IMR-90 (cell line): ENCODE data around the gene GAS7. TPM values are rescaled to one million over a fixed set of nuclear protein-coding genes. Genes with fewer than 3 reads are reported as not detected.

Experiments used
- ATAC-seq: fragments of 200-7000 bp; cut with Tn5 transposase; 2 replicates; pipeline ENCODE4 v1.9.1; 2020; ENCODE audit warnings: low read depth, mild to moderate bottlenecking, moderate library complexity
- BruUV-seq: library from RNA; stranded (reverse); fragments of 400-500 nt; replicated peaks from 2 replicates; lab custom pipeline; 2021; lab: Mats Ljungman, UMichigan
- CTCF ChIA-PET: fragments of 300-600 bp; formaldehyde crosslinking; extraction: SDS; loops from one replicate; lab custom pipeline; 2021; ENCODE audit warnings: antibody characterized with exemption; lab: Yijun Ruan, JAX
- POLR2A ChIA-PET: fragments of 300-600 bp; sonication (Branson Sonifier 250); formaldehyde crosslinking; loops from one replicate; lab custom pipeline; 2022; ENCODE audit warnings: antibody characterized with exemption; ENCODE audit not compliant: unreplicated experiment; lab: Charles Lee
- DNase-seq: peaks from one replicate; pipeline ENCODE4 v3.0.0; 2013
- H2AFZ ChIP-seq: replicated peaks from 2 replicates; pipeline ENCODE3; 2013; ENCODE audit warnings: low read length, mild to moderate bottlenecking; ENCODE audit not compliant: poor library complexity
- H2AK5ac ChIP-seq: 2 replicates; pipeline ENCODE4 v1.6.1; 2013; ENCODE audit warnings: low read depth, low read length, inconsistent platforms
- H2AK9ac ChIP-seq: replicated peaks from 2 replicates; pipeline ENCODE3; 2013; ENCODE audit warnings: mild to moderate bottlenecking, low read depth, low read length, moderate library complexity; ENCODE audit not compliant: poor library complexity
- H2BK120ac ChIP-seq: 2 replicates; pipeline ENCODE4 v1.6.1; 2013; ENCODE audit warnings: low read depth, low read length, inconsistent platforms
- H2BK15ac ChIP-seq: 3 replicates; pipeline ENCODE4 v1.6.1; 2013; ENCODE audit warnings: low read depth, low read length, inconsistent platforms
- H2BK20ac ChIP-seq: 2 replicates; pipeline ENCODE4 v1.6.1; 2013; ENCODE audit warnings: low read depth, mild to moderate bottlenecking, inconsistent platforms, low read length, moderate library complexity
- H2BK5ac ChIP-seq: 2 replicates; pipeline ENCODE4 v1.6.1; 2013; ENCODE audit warnings: mild to moderate bottlenecking, low read depth, low read length, inconsistent platforms; ENCODE audit not compliant: poor library complexity, severe bottlenecking
- H3K14ac ChIP-seq: replicated peaks from 2 replicates; pipeline ENCODE4 v1.6.1; 2013; ENCODE audit warnings: low read depth, low read length, inconsistent platforms
- H3K18ac ChIP-seq: 2 replicates; pipeline ENCODE4 v1.6.1; 2013; ENCODE audit warnings: low read depth, low read length, control low read depth
- H3K23ac ChIP-seq: 2 replicates; pipeline ENCODE4 v1.6.1; 2013; ENCODE audit warnings: low read depth, low read length, inconsistent platforms
- H3K27ac ChIP-seq: 2 replicates; pipeline ENCODE4 v1.5.1; 2013; ENCODE audit warnings: mild to moderate bottlenecking, control low read depth, low read length; ENCODE audit not compliant: insufficient read depth
- H3K27me3 ChIP-seq: 2 replicates; pipeline ENCODE4 v1.6.1; 2013; ENCODE audit warnings: low read length; ENCODE audit not compliant: control insufficient read depth, insufficient read depth
- H3K36me3 ChIP-seq: 2 replicates; pipeline ENCODE4 v1.6.1; 2013; ENCODE audit warnings: low read length, mixed read lengths; ENCODE audit not compliant: control insufficient read depth, insufficient read depth
- H3K4ac ChIP-seq: 2 replicates; pipeline ENCODE4 v1.6.1; 2013; ENCODE audit warnings: low read depth, low read length, inconsistent platforms
- H3K4me1 ChIP-seq: 2 replicates; pipeline ENCODE4 v1.6.1; 2013; ENCODE audit warnings: low read length, mixed read lengths; ENCODE audit not compliant: control insufficient read depth, insufficient read depth
- H3K4me2 ChIP-seq: 2 replicates; pipeline ENCODE4 v1.6.1; 2013; ENCODE audit warnings: low read depth, mild to moderate bottlenecking, control low read depth, low read length, moderate library complexity
- H3K4me3 ChIP-seq: 2 replicates; pipeline ENCODE4 v1.5.1; 2013; ENCODE audit warnings: low read depth, mild to moderate bottlenecking, control low read depth, low read length, moderate library complexity; ENCODE audit not compliant: insufficient read depth
- H3K56ac ChIP-seq: 2 replicates; pipeline ENCODE4 v1.6.1; 2013; ENCODE audit warnings: low read length, inconsistent platforms; ENCODE audit not compliant: insufficient read depth; ENCODE audit errors: extremely low read depth
- H3K79me1 ChIP-seq, 2 experiments: 2 replicates each; pipeline ENCODE4 v1.6.1; 2013; ENCODE audit warnings: low read length in 2 of 2, inconsistent platforms in 1 of 2, low read depth in 1 of 2
- H3K9ac ChIP-seq: 2 replicates; pipeline ENCODE4 v1.6.1; 2013; ENCODE audit warnings: low read depth, low read length, control low read depth
- H3K9me1 ChIP-seq: 2 replicates; pipeline ENCODE4 v1.6.1; 2013; ENCODE audit warnings: low read length, inconsistent platforms; ENCODE audit not compliant: insufficient read depth
- H3K9me3 ChIP-seq: 2 replicates; pipeline ENCODE4 v1.6.1; 2013; ENCODE audit warnings: low read length; ENCODE audit not compliant: control insufficient read depth, insufficient read depth
- H4K20me1 ChIP-seq: 2 replicates; pipeline ENCODE4 v1.6.1; 2013; ENCODE audit warnings: low read length, inconsistent platforms; ENCODE audit not compliant: insufficient read depth
- H4K5ac ChIP-seq: 2 replicates; pipeline ENCODE4 v1.6.1; 2013; ENCODE audit warnings: mild to moderate bottlenecking, low read depth, low read length, control low read depth
- H4K8ac ChIP-seq, 2 experiments: 2 replicates each; pipeline ENCODE4 v1.6.1; 2013; ENCODE audit warnings: low read depth in 2 of 2, low read length in 2 of 2, control low read depth in 1 of 2, inconsistent platforms in 1 of 2
- H4K91ac ChIP-seq: 2 replicates; pipeline ENCODE4 v1.6.1; 2013; ENCODE audit warnings: low read depth, low read length, inconsistent platforms; ENCODE audit not compliant: insufficient read depth
- BHLHE40 ChIP-seq: fragments of 150-350 bp; IDR thresholded peaks from 2 replicates; pipeline ENCODE4 v1.6.1; 2016; ENCODE audit warnings: mild to moderate bottlenecking, low read depth, low read length
- MAZ ChIP-seq: IDR thresholded peaks from 2 replicates; pipeline ENCODE4 v1.6.1; 2012; ENCODE audit warnings: low read depth, mild to moderate bottlenecking, low read length, improper control_type of control experiment, moderate library complexity, borderline replicate concordance
- SMC3 ChIP-seq: fragments of 150-350 bp; IDR thresholded peaks from 2 replicates; pipeline ENCODE4 v1.6.1; 2016; ENCODE audit warnings: low read depth, mild to moderate bottlenecking, antibody characterized with exemption, low read length, moderate library complexity
- WGBS, 2 experiments: methylation state at CpG; one replicate each; pipeline versions ENCODE4 v1.1.5 to v1.1.7; 2013; ENCODE audit warnings: missing lambda C conversion rate in 2 of 2; ENCODE audit not compliant: insufficient read length in 1 of 2; ENCODE audit errors: extremely low coverage in 2 of 2; 5-methylcytosine and 5-hydroxymethylcytosine counted together
- dilution Hi-C: fragments of 300-500 bp; cut with HindIII; formaldehyde crosslinking; loops from one replicate; pipeline ENCODE4 v1.14.3; 2018; ENCODE audit warnings: low sequenced_read_pairs; ENCODE audit not compliant: unreplicated experiment
- in situ Hi-C: fragments of 300-500 bp; cut with MboI; formaldehyde crosslinking; loops from 3 replicates; pipeline ENCODE4 v1.14.3; 2019; ENCODE audit warnings: low sequenced_read_pairs, inconsistent platforms, mixed read lengths
- intact Hi-C: fragments of 100-400 bp; cut with micrococcal nuclease; formaldehyde crosslinking; loops from 2 replicates; pipeline ENCODE4 v1.10.0; 2022
- polyA plus RNA-seq, 3 experiments: library from polyadenylated mRNA; depleted of rRNA; stranded (reverse); fragments of >200 nt; gene quantifications; 2 replicates each; pipeline ENCODE4 v1.2.3, GENCODE V29; 2012; ENCODE audit warnings: low replicate concordance in 1 of 3
- total RNA-seq: library from RNA; depleted of rRNA; stranded (reverse); fragments of >200 nt; gene quantifications from 2 replicates; pipeline ENCODE4 v1.2.3, GENCODE V29; 2012

The GAS7 gene
- total and polyA plus RNA-seq, 2 of the 4 experiments (the other 2 are of a cell fraction), result 4.6 to 5.0 TPM

- intact Hi-C loops (no loop called here), dilution Hi-C loops (no loop called here), in situ Hi-C loops (no loop called here)
- no peaks in the 10 kb centered on the region; the same call in 1 of the 2 replicates for H4K20me1 ChIP-seq
- H3K4me1 ChIP-seq, result no peaks in the 10 kb centered on the region; the same call in 1 of the 2 replicates
- ChIA-PET POLR2A (no interaction called here), CTCF (no interaction called here)
- no peak overlapping the region for H3K14ac ChIP-seq
- TF ChIP-seq MAZ (no peak), BHLHE40 (no peak), SMC3 (no peak)
- ATAC-seq (no peak), DNase-seq (peak; percentile 15)
- H3K4ac ChIP-seq, result no peak overlapping the region
- H3K36me3 ChIP-seq, result no peaks in the 10 kb centered on the region
- no CpG with 5 or more reads among the region's 11 CpGs for WGBS, 2 experiments
- no peak overlapping the region for H2BK20ac ChIP-seq
- H4K8ac ChIP-seq, result no peak overlapping the region
- no peak overlapping the region for H2AFZ ChIP-seq
- H2BK120ac ChIP-seq, result no peak overlapping the region
- no peak overlapping the region for H2AK5ac ChIP-seq
- H3K56ac ChIP-seq, result no peak overlapping the region
- H4K5ac ChIP-seq, result no peak overlapping the region
- H3K4me3 ChIP-seq, result no peak overlapping the region
- H3K18ac ChIP-seq, result no peak overlapping the region
- no peak overlapping the region for H2BK5ac ChIP-seq
- no peak overlapping the region for H2AK9ac ChIP-seq
- no peaks in the 10 kb centered on the region for H3K79me1 ChIP-seq
- no peaks in the 10 kb centered on the region for H3K27me3 ChIP-seq
- no peaks in the 10 kb centered on the region for H3K9me3 ChIP-seq
- no peak overlapping the region for H4K91ac ChIP-seq
- H3K9me1 ChIP-seq, result 0 out of 2 replicates have a peak, but pooled peaks cover 5% of the 10 kb centered on the region
- H2BK15ac ChIP-seq, result no peak overlapping the region
- H3K4me2 ChIP-seq, result no peak overlapping the region
- no peak overlapping the region for H3K23ac ChIP-seq
- no peak overlapping the region for H3K9ac ChIP-seq
- BruUV-seq, result no TSS peak
- no peak overlapping the region for H3K27ac ChIP-seq
Observed at GRCh38 chr17:10059684-10060211, 138.7 kb downstream of the GAS7 start.
